Esophagus squamous epithelium (tissue), 5 donors: ENCODE results near the gene HYAL3. TPM values are rescaled to one million over a fixed set of nuclear protein-coding genes. Genes with fewer than 3 reads are reported as not detected.

Experiments used
- DNase-seq: peaks from one replicate; lab custom pipeline; 2025; lab: John Stamatoyannopoulos, UW
- H3K27ac ChIP-seq, 4 donors: fragments of 200-600 bp; sonication (generic); one replicate each; pipeline ENCODE4 v1.5.1; 2016 to 2019; ENCODE audit warnings: mild to moderate bottlenecking in 1 of 4
- H3K27me3 ChIP-seq, 4 donors: fragments of 200-600 bp; sonication (generic); 1 replicate in 3 of 4; 2 replicates in 1 of 4; pipeline versions ENCODE4 v1.5.1 to v1.6.0; 2017 to 2021; ENCODE audit warnings: antibody characterized with exemption in 1 of 4
- H3K36me3 ChIP-seq, 3 donors: fragments of 200-600 bp; sonication (generic); one replicate each; pipeline ENCODE4 v1.5.1; 2016 to 2019
- H3K4me1 ChIP-seq, 3 donors: fragments of 200-600 bp; sonication (generic); one replicate each; pipeline ENCODE4 v1.5.1; 2017 to 2019
- H3K4me3 ChIP-seq, 4 donors: fragments of 200-600 bp; sonication (generic); 1 replicate in 3 of 4; 2 replicates in 1 of 4; pipeline ENCODE4 v1.5.1; 2016 to 2019; ENCODE audit warnings: mild to moderate bottlenecking in 2 of 4, moderate library complexity in 1 of 4
- H3K9me3 ChIP-seq, 3 donors: fragments of 200-600 bp; sonication (generic); one replicate each; pipeline ENCODE4 v1.5.1; 2016 to 2019
- CTCF ChIP-seq, 6 experiments: fragments of 450-650 bp in 4 of 6; fragments of 200-600 bp in 2 of 6; sonication (generic) in 2 of 6; IDR thresholded peaks; one replicate each; pipeline ENCODE4 v1.5.1; 2016 to 2019; ENCODE audit warnings: antibody characterized with exemption in 6 of 6, mild to moderate bottlenecking in 4 of 6, moderate library complexity in 4 of 6
- POLR2A ChIP-seq, 4 donors: fragments of 450-650 bp; IDR thresholded peaks; one replicate each; pipeline ENCODE4 v1.6.1; 2017; ENCODE audit warnings: antibody characterized with exemption in 4 of 4, mild to moderate bottlenecking in 4 of 4, moderate library complexity in 3 of 4
- WGBS, 2 donors: methylation state at CpG; one replicate each; pipeline ENCODE4 v1.1.5; 2018; 5-methylcytosine and 5-hydroxymethylcytosine counted together
- intact Hi-C: fragments of 100-400 bp; cut with DNase I; formaldehyde crosslinking; loops from one replicate; pipeline ENCODE4 v1.15.0; 2022
- total RNA-seq, 4 donors: library from RNA; depleted of rRNA; stranded (reverse); fragments of >200 nt; gene quantifications; one replicate each; pipeline ENCODE4 v1.1.0, GENCODE V29; 2016
- donor health status: DM: yes; HTN: yes; CAD: no.

The HYAL3 gene
- total RNA-seq, 4 donors from 2014 or later, result 5.3 to 7.9 (median 5.8) TPM

GRCh38 chr3:50319894-50320625 is 20.9 kb upstream of the HYAL3 start:
- Histone ChIP-seq H3K27me3 (no peaks in the 10 kb centered on the region), H3K4me3 (peak overlapping the region; percentile 71 to 98 (median 82)), H3K9me3 (no peaks in the 10 kb centered on the region), H3K27ac (peak overlapping the region; percentile 90 to 98 (median 96)), H3K36me3 (peaks cover 0 to 40% (median 11%) of the 10 kb centered on the region in 3 donors), H3K4me1 (peaks cover 66 to 93% (median 71%) of the 10 kb centered on the region in 3 donors)
- no peak for DNase-seq
- WGBS, 2 donors, result 66 to 80% methylated on average over 1 to 27 of the region's 29 CpGs
- intact Hi-C loops, result loop anchor here (10.0 kb wide), 1 partner anchor 45 kb away; the partner anchor contains the start of gene LSMEM2
- TF ChIP-seq CTCF (IDR thresholded peaks at IDR 0.05), result no peak
- TF ChIP-seq POLR2A (IDR thresholded peaks at IDR 0.05), result no peak

- Histone ChIP-seq H3K4me1 (peaks cover 65 to 93% (median 69%) of the 10 kb centered on the region in 3 donors), H3K36me3 (peaks cover 0 to 39% (median 11%) of the 10 kb centered on the region in 3 donors), H3K9me3 (no peaks in the 10 kb centered on the region), H3K4me3 (peak overlapping the region in 2 of 4 donors; percentile 91 to 98), H3K27me3 (no peaks in the 10 kb centered on the region), H3K27ac (peak overlapping the region; percentile 93 to 98 (median 96))
- TF ChIP-seq POLR2A (IDR thresholded peaks at IDR 0.05) (no peak), CTCF (IDR thresholded peaks at IDR 0.05) (no peak)
- intact Hi-C loops, result no loop called here
- WGBS, 2 donors, result 86 to 90% methylated on average over 12 to 16 of the region's 16 CpGs
- DNase-seq, result no peak
These were observed 20.1 kb upstream of the HYAL3 start for GRCh38 chr3:50319181-50319893.

GRCh38 chr3:50318615-50319014 is 19.4 kb upstream of the HYAL3 start:
- 40% methylated on average over 1 of the region's 10 CpGs; no CpG with 5 or more reads in 1 of the 2 donors for WGBS, 2 donors
- Histone ChIP-seq H3K27me3 (no peaks in the 10 kb centered on the region), H3K36me3 (peaks cover 0 to 39% (median 11%) of the 10 kb centered on the region in 3 donors), H3K4me1 (peaks cover 58 to 93% (median 63%) of the 10 kb centered on the region in 3 donors), H3K9me3 (no peaks in the 10 kb centered on the region), H3K4me3 (peak overlapping the region in 2 of 4 donors; percentile 91 to 98), H3K27ac (peak overlapping the region; percentile 93 to 98 (median 96))
- intact Hi-C loops, result no loop called here
- TF ChIP-seq CTCF (IDR thresholded peaks at IDR 0.05) (no peak), POLR2A (IDR thresholded peaks at IDR 0.05) (no peak)
- DNase-seq, result no peak

GRCh38 chr3:50318163-50318562 is 19.0 kb upstream of the HYAL3 start:
- peaks cover 58 to 93% (median 63%) of the 10 kb centered on the region in 3 donors for H3K4me1 ChIP-seq
- WGBS, 2 donors, result 72% methylated on average over 7 of the region's 11 CpGs; no CpG with 5 or more reads in 1 of the 2 donors

More at GRCh38 chr3:50318163-50318562, 19.0 kb upstream of the HYAL3 start:
- no peaks in the 10 kb centered on the region for H3K27me3 ChIP-seq
- H3K4me3 ChIP-seq, result peak overlapping the region in 2 of 4 donors; percentile 91 to 98
- TF ChIP-seq CTCF (IDR thresholded peaks at IDR 0.05) (no peak), POLR2A (IDR thresholded peaks at IDR 0.05) (no peak)
- intact Hi-C loops, result no loop called here
- DNase-seq, result no peak
- peaks cover 0 to 39% (median 11%) of the 10 kb centered on the region in 3 donors for H3K36me3 ChIP-seq
- H3K9me3 ChIP-seq, result no peaks in the 10 kb centered on the region
- H3K27ac ChIP-seq, result peak overlapping the region; percentile 93 to 98 (median 96)
